Measurements from ENCODE around the gene TXLNA.

DNA sequence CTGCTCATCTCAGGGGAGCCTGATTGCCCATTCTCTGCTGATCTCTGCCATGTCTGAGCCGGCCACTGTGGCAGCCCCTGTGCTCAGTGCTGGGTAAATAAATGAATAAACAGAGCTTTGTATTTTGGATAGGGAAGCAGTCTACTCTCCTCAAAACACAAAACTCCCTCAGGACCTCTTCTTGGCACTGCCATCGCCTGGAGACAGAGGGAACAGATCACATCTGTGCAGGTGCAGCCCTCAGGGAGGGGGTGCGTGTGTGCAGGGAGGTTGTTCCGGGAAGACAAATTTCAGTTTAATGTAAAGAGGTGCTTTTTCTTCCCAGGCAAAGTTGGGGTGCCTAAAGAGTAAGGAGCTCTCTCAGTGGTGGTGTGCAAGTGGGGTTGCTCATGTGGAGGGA, 59.9 kb downstream of the TXLNA start:
- TF ChIP-seq, protein P1, sequence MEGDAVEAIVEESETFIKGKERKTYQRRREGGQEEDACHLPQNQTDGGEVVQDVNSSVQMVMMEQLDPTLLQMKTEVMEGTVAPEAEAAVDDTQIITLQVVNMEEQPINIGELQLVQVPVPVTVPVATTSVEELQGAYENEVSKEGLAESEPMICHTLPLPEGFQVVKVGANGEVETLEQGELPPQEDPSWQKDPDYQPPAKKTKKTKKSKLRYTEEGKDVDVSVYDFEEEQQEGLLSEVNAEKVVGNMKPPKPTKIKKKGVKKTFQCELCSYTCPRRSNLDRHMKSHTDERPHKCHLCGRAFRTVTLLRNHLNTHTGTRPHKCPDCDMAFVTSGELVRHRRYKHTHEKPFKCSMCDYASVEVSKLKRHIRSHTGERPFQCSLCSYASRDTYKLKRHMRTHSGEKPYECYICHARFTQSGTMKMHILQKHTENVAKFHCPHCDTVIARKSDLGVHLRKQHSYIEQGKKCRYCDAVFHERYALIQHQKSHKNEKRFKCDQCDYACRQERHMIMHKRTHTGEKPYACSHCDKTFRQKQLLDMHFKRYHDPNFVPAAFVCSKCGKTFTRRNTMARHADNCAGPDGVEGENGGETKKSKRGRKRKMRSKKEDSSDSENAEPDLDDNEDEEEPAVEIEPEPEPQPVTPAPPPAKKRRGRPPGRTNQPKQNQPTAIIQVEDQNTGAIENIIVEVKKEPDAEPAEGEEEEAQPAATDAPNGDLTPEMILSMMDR (IDR thresholded peaks at IDR 0.05; ENCODE audit: low read depth, low read length, poor library complexity, severe bottlenecking): no peak
- TF ChIP-seq EZH2phosphoT487 (IDR thresholded peaks at IDR 0.05; ENCODE audit: borderline replicate concordance, low read length): no peak

All from DOHH2 (cell line).